ENCODE results near the gene ARF1.

- no peak for TF ChIP-seq POLR2A (IDR thresholded peaks at IDR 0.05)
- TF ChIP-seq CTCF (IDR thresholded peaks at IDR 0.05) = no peak
Observed at GRCh38 chr1:228075801-228076271, 6.7 kb upstream of the ARF1 start.
